Measurements from ENCODE around the gene SLBP.

SLBP gene

DNA sequence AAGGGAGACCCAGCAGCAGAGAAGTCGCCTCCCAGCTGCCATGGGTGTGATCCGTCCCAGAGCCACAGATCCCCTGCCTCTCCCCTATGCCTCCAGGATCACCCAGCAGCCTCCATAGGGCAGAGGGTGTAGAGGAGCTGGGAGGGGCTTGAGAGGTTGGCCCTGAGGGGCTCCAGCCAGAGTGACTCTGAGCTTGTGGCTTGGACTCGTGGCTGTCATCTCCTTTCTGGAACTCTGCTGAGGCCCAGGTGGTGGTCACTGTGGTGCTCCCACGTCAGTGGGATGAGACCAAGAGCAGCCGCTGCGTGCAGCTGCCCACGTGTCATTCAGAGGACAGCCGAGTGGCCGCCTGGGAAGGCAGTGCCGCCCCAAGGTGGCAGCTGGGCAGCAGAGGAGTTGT is 13.4 kb upstream of the SLBP start:
- no peak for DNase-seq

DNA sequence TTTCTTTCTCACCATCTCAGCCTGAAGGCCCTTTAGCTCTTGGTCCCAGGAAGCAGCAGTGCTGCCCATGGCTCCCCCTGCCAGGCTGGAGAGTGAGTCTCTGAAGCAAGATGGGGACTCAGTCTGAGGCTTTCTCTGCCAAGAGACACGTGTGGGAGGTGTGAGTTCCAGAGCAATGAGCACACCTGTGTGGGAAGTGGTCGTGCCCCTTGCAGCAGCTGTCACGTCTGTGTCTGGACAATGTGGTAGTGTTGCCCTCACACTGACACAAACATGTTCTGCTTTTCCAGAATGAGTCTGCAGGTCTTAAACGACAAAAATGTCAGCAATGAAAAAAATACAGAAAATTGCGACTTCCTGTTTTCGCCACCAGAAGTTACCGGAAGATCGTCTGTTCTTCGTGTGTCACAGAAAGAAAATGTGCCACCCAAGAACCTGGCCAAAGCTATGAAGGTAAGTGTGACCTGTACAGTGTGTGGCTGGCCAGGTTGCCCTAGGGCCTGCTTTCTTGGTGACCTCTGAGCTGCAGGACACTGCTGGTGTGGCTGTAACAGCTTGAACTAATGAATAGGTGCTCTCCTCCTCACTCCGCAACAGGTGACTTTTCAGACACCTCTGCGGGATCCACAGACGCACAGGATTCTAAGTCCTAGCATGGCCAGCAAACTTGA is 11.1 kb upstream of the SLBP start:
- DNase-seq: no peak

GRCh38 chr4:1722551-1723118 is 10.5 kb upstream of the SLBP start:
- no peak for DNase-seq

GRCh38 chr4:1721666-1722550 is 9.8 kb upstream of the SLBP start:
- DNase-seq: no peak

- DNase-seq: peak; percentile 75
Observed at GRCh38 chr4:1721003-1721665, 9.0 kb upstream of the SLBP start, which contains the start of the genes TACC3 and TMEM129. TACC3 (plus strand) TSS chr4:1721521; CDS start chr4:1723422, 1,901 bp downstream. TMEM129 (minus strand) TSS chr4:1721323; CDS start chr4:1720837, 486 bp downstream.

GRCh38 chr4:1720163-1720983 is 8.3 kb upstream of the SLBP start:
- DNase-seq: no peak

GRCh38 chr4:1718095-1718850 is 6.2 kb upstream of the SLBP start:
- no peak for DNase-seq

- no peak for DNase-seq
Observed at GRCh38 chr4:1717129-1718094, 5.3 kb upstream of the SLBP start.

DNA sequence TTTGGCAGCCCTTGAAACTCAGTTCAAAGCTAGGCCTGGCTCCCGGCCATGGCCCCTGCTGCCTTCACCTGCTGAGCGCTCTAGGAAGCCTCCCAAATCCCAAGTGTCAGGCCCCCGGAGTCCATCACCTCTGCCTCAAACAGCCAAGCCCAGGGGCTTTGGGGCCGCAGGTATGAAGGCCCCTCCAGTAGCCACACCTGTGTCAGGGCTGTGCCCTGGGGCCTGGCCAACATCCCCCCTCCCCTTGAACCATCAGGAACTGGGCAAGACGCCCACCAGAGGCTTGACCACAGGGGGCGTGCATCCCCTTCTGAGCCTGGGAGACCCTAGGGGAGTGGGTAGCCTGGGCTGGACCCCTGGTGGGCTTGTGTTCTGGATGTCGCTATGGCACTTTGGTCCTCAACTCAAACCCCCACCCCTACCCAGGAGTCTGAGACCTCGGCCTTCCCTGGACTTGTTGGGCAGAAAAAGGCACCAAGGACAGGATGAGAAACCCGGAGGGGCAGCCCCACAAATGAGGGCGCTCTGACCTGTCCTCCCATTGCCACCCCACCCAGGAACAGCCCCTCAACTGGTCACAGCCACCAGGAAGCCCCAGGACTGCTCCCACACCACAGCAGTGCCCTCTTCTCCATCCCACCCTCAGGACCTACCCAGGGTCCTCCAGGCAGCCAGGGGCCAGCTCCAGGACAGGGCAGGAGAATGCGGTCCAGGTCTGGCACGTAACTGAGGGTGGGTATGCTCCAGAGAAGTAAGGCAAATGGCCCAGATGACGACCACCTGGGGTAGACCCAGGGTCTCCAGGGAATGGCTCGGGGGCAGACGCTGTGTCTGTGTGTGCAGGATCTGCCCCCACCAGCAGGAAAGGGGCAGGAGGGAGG is 4.2 kb upstream of the SLBP start:
- no peak for DNase-seq

- no peak for DNase-seq
Observed at GRCh38 chr4:1715002-1715758, 3.1 kb upstream of the SLBP start.

- DNase-seq: no peak
Observed at GRCh38 chr4:1714303-1715001, 2.3 kb upstream of the SLBP start.

DNA sequence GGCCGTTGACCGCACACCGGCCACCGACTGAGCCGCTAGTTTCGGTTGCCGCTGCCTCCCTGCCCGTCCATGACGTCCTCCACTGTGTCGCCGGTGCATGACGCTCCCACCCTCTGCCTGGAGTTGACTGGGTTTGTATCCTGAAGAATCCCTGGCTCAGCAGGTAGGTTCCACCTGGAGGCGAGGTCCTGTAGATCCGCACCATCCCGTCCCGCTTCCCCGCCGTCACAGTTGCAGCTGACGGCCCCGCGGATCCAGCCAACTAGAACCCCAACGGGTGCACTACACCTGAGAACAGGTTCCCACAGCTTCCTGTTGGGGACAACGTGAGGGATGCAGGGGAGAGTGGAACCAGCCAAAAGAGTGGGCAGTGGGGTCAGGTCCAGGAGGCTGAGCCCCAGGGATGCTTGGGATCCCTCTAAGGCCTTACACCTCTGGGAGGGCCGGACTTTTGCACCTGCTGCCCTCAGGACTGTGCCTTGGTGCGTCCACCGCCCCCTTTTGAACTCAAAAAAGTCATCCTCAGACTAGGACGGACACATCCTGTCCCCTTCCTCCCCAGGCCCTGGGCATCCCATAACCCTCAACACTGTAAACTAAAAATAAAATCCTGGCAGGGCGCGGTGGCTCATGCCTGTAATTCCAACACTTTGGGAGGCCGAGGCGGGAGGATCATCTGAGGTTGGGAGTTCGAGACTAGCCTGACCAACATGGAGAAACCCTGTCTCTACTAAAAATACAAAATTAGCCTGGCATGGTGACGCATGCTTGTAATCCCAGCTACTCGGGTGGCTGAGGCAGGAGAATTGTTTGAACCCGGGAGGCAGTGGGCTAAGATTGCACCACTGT is 1.1 kb upstream of the SLBP start:
- DNase-seq: no peak

GRCh38 chr4:1711571-1712215 is 426 bp downstream of the SLBP start:
- no peak for DNase-seq

GRCh38 chr4:1711055-1711570 is 1.0 kb downstream of the SLBP start:
- no peak for DNase-seq

- DNase-seq: no peak
Observed at GRCh38 chr4:1708581-1708980, 3.5 kb downstream of the SLBP start.

DNA sequence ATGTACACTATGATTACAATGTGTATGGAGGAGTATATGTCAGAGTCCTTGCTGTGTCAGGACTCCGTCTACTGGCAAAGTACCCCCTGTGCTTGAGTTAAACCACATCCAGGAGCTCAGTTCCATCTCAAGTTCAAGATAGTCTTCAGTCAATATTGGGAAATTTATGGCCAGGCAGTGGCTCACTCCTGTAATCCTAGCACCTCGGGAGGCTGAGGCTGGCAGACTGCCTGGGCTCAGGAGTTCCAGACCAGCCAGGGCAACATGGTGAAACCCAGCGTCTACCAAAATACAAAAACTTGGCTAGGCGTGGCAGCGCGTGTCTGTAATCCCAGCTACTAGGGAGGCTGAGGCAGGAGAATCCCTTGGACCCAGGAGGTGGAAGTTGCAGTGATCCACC is 5.8 kb downstream of the SLBP start:
- DNase-seq: no peak
